GM21367 (cell line): Measurements from ENCODE around the gene HOXA5.

Experiments
- ATAC-seq: cut with Tn5 transposase; IDR thresholded peaks from one replicate; pipeline ENCODE4 v1.9.1; 2021; ENCODE audit not compliant: unreplicated experiment

The HOXA5 gene

GRCh38 chr7:27171637-27172314 lies 28.3 kb upstream of the HOXA5 start:
- no peak for ATAC-seq

- ATAC-seq: no peak
These were observed 27.8 kb upstream of the HOXA5 start for GRCh38 chr7:27171325-27171636.

GRCh38 chr7:27170426-27171324 lies 27.2 kb upstream of the HOXA5 start:
- no peak for ATAC-seq

GRCh38 chr7:27169658-27170425 lies 26.4 kb upstream of the HOXA5 start:
- no peak for ATAC-seq

- ATAC-seq: no peak
These were observed 24.9 kb upstream of the HOXA5 start for GRCh38 chr7:27168265-27168947.

- ATAC-seq: no peak
These were observed 24.4 kb upstream of the HOXA5 start for GRCh38 chr7:27167916-27168264.

- no peak for ATAC-seq
These were observed 23.3 kb upstream of the HOXA5 start for GRCh38 chr7:27166531-27167505.

GRCh38 chr7:27165996-27166530 lies 22.6 kb upstream of the HOXA5 start:
- no peak for ATAC-seq

GRCh38 chr7:27165089-27165995 lies 21.9 kb upstream of the HOXA5 start, which contains the start of gene HOXA9:
Gene HOXA9, minus strand, starts transcription at chr7:27165537. Its CDS starts 80 bp downstream, at chr7:27165457.
- no peak for ATAC-seq

- no peak for ATAC-seq
These were observed 21.0 kb upstream of the HOXA5 start for GRCh38 chr7:27164367-27165088.

GRCh38 chr7:27164045-27164366 lies 20.5 kb upstream of the HOXA5 start:
- ATAC-seq: no peak

GRCh38 chr7:27163288-27164044 lies 20.0 kb upstream of the HOXA5 start:
- ATAC-seq: no peak

GRCh38 chr7:27162561-27163287 lies 19.2 kb upstream of the HOXA5 start:
- no peak for ATAC-seq

GRCh38 chr7:27161721-27162560 lies 18.5 kb upstream of the HOXA5 start:
- no peak for ATAC-seq

- ATAC-seq: no peak
These were observed 17.8 kb upstream of the HOXA5 start for GRCh38 chr7:27161214-27161720.
